Measurements from ENCODE around the gene ASPSCR1. TPM values are rescaled to one million over a fixed set of nuclear protein-coding genes. Genes with fewer than 3 reads are reported as not detected.

Gene ASPSCR1
- total and polyA plus RNA-seq, 10 of the 15 experiments (the other 5 are each of a cell fraction or from before 2014, with no cell fraction given) = 1.5 to 48.4 (median 25.4) TPM

- Histone ChIP-seq H3K4me1 (ENCODE audit: control insufficient read depth, insufficient read depth, low read length) (peaks cover 4% of the 10 kb centered on the region), H3K4me3 (peak overlapping the region; percentile 71), H3K4me2 (ENCODE audit: control insufficient read depth, insufficient read depth) (peak overlapping the region; percentile 90), H4K20me1 (ENCODE audit: control insufficient read depth, insufficient read depth) (no peaks in the 10 kb centered on the region), H3K27me3 (replicated peaks in 1 of 2; ENCODE audit: control insufficient read depth in 2 of 2, insufficient read depth in 2 of 2, low read length in 1 of 2) (no peaks in the 10 kb centered on the region), H3K9ac (ENCODE audit: control insufficient read depth, insufficient read depth, low read length) (peak overlapping the region; percentile 47; the same call in 1 of the 2 replicates), H3K36me3 (ENCODE audit: control insufficient read depth in 2 of 2, insufficient read depth in 2 of 2, low read length in 1 of 2) (peaks cover 0 to 7% of the 10 kb centered on the region in 2 experiments; a peak in 3 of 4 replicates), H2AFZ (ENCODE audit: control insufficient read depth, low read depth, low read length) (peak overlapping the region; percentile 34), H3K79me2 (ENCODE audit: control insufficient read depth, insufficient read depth, low read length) (peaks cover 14% of the 10 kb centered on the region), H3K9me3 (replicated peaks; ENCODE audit: control insufficient read depth, insufficient read depth, low read length) (no peaks in the 10 kb centered on the region), H3K27ac (ENCODE audit: control insufficient read depth, insufficient read depth) (no peak overlapping the region)
- POLR2A ChIA-PET = interaction anchor here (1.3 to 1.5 kb wide), 2 partner anchors 21 to 28 kb away, joined by 3 read pairs; partner anchors contain the start of genes CENPX and LRRC45
- SMC1A ChIA-PET (ENCODE audit: uncharacterized antibody, unreplicated experiment) = interaction anchor here (1.2 kb wide), 1 partner anchor 28 kb away, joined by 4 read pairs; the partner anchor contains the start of genes CENPX and LRRC45
- RAD21 ChIA-PET (ENCODE audit: unreplicated experiment) = interaction anchor here (1.3 kb wide), 1 partner anchor 13 kb away, joined by 4 read pairs; the partner anchor contains the start of gene DCXR
- CTCF ChIA-PET = interaction anchor here (0.6 to 1.7 kb wide), 4 partner anchors 12 to 282 kb away, joined by 3 to 7 read pairs (median 4); partner anchors contain the start of gene DCXR
- BruUV-seq (replicated peaks) = no TSS peak
- DNase-seq (ENCODE audit: low read depth, low spot score) = no peak
- FAIRE-seq = no peak
- 50% methylated on average over 36 of the region's 79 CpGs for WGBS (ENCODE audit: insufficient coverage, insufficient replicate concordance, low lambda C conversion rate, missing lambda C conversion rate)
- intact Hi-C loops (cut with micrococcal nuclease; ENCODE audit: unreplicated experiment) = loop anchor here (5.0 kb wide), 1 partner anchor 46 kb away; the partner anchor contains the start of gene FASN
- peak; percentile 22 for ATAC-seq
- in situ Hi-C loops (cut with MboI) = no loop called here
- TF ChIP-seq MEF2B (IDR thresholded peaks at IDR 0.05; ENCODE audit: partially characterized antibody, poor library complexity, severe bottlenecking) (no peak), ZNF687 (IDR thresholded peaks at IDR 0.05) (no peak), HDAC6 (IDR thresholded peaks at IDR 0.05; ENCODE audit: unreplicated experiment) (no peak), CTCF (IDR thresholded peaks at IDR 0.05 in 2 of 3, conservative IDR thresholded peaks at IDR 0.05 in 1 of 3; ENCODE audit: control insufficient read depth in 2 of 3, extremely low read depth in 1 of 3, insufficient read depth in 1 of 3, low read depth in 3 of 3, low read length in 3 of 3) (no peak), HDGF (IDR thresholded peaks at IDR 0.05) (0 out of 2 replicates have a peak, but pooled peaks have one; percentile 17), BCLAF1 (IDR thresholded peaks at IDR 0.05) (no peak), FOS (IDR thresholded peaks at IDR 0.05; ENCODE audit: borderline replicate concordance, extremely low read depth, insufficient read length) (no peak), GABPA (IDR thresholded peaks at IDR 0.05; ENCODE audit: low read depth) (no peak), ZNF274 (IDR thresholded peaks at IDR 0.05; ENCODE audit: insufficient read depth, insufficient read length) (no peak), MYC (IDR thresholded peaks at IDR 0.05; ENCODE audit: insufficient read depth, insufficient read length, insufficient replicate concordance, low read length, severe bottlenecking) (no peak)
These were observed 73.6 kb downstream of the ASPSCR1 start for GRCh38 chr17:82050761-82051641.
